Fibroblast of skin of right biceps (primary cell): ENCODE results near the gene ULK3.

Source experiments
- DNase-seq: peaks from one replicate; pipeline ENCODE4 v3.0.0-alpha.2; 2013

Gene ULK3

DNA sequence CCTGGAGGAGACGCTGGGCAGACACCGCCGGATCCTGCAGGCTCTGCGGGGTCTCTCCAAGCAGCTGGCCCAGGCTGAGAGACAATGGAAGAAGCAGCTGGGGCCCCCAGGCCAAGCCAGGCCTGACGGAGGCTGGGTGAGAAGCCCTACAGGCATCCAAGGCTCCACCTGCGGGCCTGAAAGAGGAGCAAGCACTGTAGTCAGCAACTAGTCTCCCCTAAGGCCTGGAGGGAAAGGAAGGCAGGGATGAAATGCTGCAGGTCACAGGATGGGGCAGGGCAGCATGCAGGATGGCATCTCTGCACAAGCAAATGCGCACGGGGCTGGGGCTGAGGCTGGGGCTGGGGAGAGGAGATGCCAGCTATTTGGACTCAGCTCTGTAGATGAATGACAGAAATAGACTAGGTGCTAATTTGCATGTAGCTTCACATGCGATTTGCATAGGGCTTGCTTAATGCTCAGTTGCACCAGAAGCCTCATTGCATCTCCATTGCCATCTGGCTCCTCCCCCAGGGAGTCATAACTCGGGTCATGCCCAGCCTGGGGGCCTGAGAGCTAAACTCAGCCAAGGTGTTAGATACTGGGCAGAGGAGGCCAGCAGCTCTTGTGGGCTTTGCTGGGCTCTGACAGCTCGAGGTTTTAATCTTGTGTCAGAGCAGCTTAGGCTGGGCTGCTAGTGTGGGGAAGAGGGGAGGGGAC is 21.7 kb downstream of the ULK3 start:
- no peak for DNase-seq

DNA sequence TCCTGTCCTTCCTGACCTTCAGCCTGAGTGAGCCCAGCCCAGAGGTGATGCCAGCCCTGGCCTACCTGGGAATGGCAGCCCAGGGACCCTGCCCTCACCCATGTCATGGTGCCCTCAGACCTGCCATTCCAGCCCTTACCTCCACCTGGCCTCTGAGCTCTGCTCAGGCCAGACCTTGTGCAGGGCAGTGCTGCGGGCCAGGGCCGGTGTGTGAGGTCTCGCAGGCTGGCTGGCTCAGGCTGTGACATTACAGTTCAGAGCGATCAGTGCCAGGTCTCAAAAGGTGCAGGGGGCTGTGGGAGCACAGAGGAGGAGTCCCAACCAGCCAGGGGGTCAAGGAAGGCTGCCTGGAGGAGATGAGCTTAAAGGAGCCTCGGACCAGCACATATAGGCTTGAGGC is 22.9 kb downstream of the ULK3 start:
- no peak for DNase-seq

DNA sequence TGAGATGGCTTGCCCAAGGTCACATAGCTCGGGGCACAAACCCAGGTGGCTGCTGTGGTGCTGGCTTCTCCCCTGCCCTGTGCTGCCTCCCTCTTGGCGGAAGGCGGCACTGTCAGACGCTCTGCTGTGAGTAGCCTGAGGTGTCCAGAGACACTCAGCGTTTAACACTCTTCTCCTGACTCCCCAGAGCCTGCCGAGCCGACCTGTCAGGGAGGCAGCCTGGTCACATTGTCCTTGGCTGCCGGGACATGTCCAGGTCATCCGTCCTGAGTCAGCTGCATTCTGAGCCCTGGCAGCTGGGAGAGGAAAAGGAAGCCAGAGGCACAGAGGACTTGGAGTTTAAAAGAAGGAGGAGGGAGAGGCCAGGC is 25.6 kb downstream of the ULK3 start:
- peak; percentile 13 for DNase-seq

DNA sequence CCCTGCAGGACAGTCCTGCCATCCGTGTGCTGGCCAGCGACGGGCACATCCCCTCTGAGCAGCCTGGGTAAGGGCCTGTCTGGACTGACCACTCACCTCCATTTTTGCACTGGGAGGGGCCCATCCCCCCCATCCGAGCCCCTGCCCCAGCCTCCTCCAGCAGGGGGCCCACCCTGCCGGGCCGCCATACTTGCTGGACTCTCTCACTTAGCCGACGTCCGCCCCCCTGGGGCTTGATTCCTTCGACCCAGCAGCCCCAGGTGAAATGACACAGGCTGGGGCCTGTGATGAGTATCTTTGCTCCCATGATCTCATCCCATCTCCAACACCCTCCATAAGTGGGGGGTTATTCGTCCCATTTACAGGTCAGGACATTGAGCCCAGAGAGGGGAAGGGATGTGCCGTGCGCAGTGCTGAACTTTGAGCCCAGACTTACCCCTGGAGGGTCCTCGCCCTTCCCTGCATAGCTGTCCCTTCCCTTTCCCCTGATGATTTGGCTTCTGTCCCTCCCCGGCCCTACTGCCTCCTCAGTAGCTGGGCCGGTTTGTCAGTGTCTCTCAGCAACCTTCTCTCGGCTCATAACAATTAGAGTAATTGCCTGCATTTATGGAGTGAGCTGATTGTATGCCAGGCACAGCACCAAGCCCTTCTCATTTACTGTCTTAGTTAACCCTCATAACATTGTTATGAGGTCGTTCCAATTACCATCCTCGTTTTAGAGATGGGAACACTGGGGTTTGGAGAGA is 26.2 kb downstream of the ULK3 start:
- DNase-seq = no peak

DNA sequence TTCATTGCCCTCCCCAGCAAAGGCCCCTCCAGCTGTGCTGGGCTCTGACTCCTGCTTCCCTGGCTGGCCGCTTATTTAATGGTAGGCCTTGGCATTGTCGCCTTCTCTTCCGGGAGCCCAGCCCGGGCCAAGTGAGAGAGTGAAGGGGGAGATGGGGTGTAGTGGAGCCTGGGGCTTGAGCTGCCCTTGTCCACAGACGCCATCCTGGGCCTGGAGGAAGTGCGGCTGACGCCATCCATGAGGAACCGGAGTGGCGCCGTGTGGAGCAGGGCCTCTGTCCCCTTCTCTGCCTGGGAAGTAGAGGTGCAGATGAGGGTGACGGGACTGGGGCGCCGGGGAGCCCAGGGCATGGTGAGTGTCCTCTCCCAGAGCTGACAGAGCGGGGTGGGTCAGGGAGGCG is 27.0 kb downstream of the ULK3 start:
- no peak for DNase-seq

DNA sequence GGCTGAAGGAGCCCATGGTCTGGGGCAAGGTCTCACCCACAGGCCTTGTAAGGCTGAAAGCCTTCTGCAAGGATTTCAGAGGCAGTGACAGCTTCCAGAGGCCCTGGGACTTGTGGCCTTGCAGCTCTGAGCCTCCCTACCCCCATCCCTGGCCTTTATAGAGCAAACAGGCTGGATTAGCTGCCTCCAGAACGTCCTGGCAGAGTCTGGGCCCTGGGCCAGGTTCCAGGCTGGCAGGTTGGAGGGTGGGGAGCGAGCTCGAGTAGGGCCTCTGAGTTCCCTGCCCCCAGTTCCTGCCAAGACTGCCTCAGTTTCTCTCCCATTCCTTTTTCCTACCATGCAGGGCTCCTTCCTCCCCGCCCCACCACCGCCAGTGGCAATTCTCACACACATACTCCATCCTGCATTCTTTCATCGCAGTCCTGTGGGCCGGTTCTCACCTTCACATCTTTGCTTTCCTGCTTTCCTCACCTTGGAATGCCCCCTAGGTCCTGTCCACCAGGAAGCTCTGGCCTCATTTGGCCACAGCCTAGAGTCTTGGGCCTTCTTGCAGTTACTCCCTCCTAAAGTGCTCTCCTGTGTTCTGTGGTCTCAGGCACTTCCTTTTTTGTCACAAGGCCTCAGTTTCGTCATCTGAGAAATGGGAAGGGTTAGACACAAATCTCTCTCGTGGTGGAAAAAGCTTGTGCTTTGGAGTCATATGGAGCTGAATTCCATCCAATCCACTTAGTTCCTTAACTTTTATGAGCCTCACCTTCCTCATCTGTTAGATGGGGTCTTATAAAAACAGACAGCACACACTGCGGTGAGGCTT is 27.6 kb downstream of the ULK3 start:
- DNase-seq = no peak

DNA sequence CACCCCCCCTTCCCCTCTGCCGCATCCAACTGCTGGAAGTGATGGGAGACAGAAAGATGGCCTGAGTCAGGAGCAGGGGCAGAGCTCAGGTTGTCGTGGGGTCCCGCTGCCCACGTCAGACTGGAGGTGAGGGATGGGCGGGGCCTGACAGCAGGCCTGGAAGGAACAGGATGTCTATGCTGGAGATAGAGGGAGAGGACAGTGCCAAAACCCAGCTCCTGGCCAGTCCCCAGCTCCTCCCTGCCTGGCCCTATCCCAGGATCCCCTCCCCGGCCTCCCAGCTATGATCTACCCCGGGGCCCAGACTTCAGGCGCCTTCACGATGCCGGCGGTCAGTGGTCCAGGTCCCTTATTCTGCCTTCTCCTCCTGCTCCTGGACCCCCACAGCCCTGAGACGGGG is 30.4 kb downstream of the ULK3 start, which contains the start of gene LMAN1L:
Gene LMAN1L (plus strand): TSS at position 303 of the 400 bp plus-strand sequence. CDS start 20 bp downstream, at position 323.
- no peak for DNase-seq

DNA sequence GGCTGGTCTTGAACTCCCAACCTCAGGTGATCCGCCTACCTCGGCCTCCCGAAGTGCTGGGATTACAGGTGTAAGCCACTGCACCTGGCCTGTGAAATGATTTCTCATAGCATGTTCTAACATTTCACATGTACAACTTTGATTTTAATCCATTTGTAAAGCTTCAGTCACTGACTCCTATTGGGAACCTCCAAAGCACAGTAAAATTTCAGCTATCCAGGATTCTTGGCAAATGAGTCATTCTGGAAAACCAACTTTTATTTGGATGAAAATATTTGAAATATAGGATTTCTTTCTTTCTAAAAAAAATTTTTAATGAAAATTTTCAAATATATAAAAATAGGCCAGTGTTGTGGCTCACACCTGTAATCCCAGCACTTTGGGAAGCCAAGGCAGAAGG is 33.0 kb downstream of the ULK3 start:
- peak; percentile 47 for DNase-seq

DNA sequence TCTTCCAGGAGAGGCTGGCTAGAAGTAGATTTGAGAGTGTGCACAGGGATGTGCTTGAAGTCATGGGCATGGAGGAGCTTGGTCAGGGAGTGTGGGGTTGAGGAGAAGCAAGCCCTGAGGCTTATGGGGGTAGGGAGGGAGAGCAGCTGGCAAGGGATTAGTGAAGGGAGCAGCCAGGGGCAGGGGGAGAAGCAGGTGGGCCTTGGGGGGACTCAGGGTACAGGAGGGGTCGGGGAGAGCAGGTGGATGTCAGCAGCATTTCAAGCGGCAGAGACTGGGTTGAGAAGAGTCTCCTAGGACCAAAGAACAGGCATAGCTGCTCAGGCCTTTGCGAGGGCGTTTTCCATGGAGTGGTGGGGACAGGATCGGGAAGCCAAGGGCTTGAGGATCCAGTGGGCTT is 33.7 kb downstream of the ULK3 start:
- DNase-seq = no peak

DNA sequence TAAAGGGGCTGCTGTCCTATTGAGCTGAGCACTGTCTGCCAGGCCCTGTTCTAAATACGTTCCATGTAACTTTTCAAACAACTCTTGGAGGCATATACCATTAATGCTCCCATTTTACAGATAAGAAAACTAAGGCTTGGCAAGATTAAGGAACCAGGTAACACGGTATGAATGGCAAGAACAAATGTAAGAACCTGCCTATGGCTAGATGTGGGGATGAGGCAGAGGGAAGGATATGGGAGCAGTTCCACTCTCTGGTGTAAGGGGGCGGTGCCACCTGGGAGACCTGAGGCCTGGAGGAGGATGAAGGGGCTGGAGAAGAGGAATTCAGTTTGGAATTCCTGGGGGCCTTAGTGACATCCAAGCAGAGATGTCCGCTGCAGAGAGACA is 34.1 kb downstream of the ULK3 start:
- no peak for DNase-seq

DNA sequence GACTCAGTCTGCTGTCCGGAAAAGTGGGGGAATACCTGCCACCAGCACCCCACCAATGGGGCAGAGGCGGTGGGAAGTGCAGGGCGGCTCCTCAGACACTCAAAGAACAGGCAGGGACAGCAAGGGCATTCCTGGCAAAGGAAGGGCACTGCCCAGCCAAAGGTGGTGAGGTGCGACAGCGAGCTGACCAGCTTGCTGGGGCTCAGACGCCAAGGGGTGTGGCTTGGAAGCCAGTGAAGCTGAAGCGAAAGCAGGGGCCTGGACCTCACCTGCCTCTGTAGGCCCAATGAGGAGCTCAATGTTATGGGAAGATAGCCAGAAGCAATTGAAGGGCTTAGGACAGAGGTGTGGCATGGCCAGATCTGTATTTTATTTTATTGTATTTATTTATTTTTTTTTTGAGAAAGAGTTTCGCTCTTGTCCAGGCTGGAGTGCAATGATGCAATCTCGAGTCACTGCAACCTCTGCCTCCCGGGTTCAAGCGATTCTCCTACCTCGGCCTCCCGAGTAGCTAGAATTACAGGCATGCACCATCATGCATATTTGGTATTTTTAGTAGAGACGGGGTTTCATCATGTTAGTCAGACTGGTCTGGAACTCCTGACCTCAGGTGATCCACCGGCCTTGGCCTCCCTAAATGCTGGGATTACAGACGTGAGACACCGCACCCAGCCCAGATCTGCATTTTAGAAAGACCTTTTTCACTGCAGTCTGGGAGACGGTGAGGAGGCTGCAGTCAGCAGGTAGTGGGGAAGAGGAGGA is 34.7 kb downstream of the ULK3 start:
- DNase-seq = no peak

DNA sequence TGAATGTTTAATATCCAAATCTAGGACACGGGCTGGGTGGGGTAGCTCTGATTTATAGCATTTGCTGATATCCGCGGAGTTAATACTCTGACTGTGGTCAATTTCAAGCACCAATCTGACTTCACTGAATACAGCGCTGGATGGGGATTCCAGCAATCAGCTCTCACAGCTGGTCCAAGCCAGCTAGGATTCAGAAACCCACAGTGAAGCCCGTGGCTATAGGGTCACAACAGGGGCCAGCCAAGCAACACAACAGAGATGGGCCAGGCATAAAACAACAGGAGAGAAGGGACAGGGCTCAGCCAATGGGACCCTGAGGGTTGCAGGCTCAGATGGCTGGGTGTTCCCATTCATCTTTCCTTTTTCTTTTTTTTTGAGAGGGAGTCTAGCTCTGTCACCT is 35.7 kb downstream of the ULK3 start:
- DNase-seq = no peak

DNA sequence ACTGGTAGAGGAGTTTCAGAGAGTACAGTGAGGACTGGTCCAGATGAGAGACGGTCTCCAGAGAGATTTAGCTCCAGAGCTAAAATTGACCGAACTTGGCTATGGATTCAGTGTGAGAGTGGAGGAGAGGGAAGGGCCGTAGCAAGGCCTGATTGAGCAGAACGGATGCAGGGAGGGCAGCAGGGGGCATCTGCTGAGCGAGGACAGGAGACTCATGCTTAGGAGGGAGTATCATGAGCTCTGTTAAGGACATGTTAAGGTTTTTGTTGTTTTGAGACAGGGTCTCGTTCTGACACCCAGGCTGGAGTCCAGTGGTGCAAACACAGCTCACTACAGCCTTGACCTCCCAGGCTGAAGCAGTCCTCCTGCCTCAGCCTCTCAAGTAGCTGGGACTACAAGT is 38.0 kb downstream of the ULK3 start:
- DNase-seq = no peak

DNA sequence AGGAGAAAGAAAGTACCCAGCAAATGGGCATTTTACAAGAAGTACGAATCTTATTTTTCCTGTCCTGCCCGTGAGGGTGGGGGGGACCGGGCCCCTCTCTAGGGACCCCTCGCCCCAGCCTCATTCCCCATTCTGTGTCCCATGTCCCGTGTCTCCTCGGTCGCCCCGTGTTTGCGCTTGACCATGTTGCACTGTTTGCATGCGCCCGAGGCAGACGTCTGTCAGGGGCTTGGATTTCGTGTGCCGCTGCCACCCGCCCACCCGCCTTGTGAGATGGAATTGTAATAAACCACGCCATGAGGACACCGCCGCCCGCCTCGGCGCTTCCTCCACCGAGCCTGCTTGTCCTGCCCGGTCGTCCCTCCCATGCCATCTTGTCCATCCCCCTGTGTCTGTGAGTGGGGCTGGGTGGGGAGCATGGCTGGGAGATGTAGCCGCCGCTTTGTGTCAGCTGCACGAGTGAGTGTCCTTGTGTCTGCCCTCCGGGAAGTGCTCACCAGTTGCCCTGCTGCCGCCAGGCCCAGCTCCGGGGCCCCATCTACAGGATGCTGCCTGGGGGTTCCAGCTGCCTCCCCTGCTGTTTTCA is 40.0 kb downstream of the ULK3 start:
- DNase-seq = no peak

DNA sequence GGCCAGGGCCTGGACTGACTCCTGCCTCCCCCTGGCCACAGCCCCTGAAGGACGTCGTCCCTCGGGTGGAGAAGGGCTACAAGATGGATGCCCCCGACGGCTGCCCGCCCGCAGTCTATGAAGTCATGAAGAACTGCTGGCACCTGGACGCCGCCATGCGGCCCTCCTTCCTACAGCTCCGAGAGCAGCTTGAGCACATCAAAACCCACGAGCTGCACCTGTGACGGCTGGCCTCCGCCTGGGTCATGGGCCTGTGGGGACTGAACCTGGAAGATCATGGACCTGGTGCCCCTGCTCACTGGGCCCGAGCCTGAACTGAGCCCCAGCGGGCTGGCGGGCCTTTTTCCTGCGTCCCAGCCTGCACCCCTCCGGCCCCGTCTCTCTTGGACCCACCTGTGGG is 40.7 kb downstream of the ULK3 start:
- DNase-seq = no peak

DNA sequence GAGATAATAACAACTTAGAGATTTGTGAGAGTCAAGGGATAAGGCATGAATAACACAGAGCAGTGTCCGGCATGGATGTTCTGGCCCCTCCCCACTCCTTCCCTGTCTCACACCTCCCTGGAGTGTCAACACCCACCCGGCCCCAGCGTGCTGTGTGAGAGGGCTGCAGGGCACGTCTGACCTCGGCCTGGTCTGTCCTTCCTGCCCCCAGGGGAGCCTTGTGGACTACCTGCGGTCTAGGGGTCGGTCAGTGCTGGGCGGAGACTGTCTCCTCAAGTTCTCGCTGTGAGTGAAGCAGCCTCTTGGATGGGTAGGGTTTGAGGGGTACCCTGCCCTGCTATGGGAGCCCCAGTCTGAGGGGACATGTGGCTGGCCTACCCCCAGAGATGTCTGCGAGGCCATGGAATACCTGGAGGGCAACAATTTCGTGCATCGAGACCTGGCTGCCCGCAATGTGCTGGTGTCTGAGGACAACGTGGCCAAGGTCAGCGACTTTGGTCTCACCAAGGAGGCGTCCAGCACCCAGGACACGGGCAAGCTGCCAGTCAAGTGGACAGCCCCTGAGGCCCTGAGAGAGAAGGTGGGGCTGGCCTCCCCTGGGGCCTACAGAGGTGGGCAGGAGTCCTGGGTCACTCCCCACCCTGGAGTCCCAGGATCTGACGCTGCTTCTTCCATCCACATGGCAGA is 41.5 kb downstream of the ULK3 start:
- DNase-seq = no peak

DNA sequence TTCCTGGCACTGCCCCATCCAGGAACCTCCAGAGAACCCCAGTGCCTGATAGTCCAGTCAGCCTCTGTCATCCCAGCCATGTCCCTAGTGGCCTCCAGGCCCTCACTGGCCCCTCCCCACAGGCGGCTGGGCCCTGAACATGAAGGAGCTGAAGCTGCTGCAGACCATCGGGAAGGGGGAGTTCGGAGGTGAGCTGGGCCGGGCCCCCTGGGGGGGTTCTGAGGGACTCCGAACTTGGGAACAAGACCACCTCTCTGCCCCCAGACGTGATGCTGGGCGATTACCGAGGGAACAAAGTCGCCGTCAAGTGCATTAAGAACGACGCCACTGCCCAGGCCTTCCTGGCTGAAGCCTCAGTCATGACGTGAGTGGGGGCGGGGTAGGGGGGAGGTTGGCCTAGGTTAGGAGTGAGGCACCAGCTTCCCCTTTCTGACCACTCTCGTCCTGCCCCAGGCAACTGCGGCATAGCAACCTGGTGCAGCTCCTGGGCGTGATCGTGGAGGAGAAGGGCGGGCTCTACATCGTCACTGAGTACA is 42.3 kb downstream of the ULK3 start:
- no peak for DNase-seq

DNA sequence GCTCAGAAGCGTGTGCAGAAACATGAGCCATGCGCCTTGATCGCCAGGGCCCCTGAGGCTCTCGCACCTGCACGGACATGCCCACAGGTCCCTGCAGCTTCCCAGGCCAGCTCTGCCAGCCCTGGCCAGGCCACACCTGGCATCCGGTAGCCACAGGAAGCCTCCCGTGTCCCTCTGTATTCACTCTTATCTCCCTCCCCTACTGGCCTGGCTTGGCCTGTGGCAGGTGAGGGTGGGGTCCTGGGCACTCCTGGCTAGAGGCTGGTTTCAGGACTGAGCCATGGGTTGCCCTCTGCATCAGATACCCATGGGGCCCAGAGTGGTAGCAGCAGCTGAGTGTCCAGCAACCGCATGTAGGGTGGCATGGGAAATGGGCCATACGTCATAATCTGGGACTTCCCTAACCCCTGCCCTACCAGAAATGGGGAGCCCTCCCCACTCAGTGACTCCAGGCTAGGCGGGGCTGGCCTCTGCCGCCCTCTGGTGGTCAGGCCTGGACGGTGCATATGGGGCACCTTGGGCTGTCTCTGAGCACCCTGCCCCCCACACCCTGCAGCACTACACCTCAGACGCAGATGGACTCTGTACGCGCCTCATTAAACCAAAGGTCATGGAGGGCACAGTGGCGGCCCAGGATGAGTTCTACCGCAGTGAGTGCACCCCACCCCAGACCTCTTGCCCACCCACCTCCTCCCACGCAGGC is 42.9 kb downstream of the ULK3 start:
- peak; percentile 50 for DNase-seq

DNA sequence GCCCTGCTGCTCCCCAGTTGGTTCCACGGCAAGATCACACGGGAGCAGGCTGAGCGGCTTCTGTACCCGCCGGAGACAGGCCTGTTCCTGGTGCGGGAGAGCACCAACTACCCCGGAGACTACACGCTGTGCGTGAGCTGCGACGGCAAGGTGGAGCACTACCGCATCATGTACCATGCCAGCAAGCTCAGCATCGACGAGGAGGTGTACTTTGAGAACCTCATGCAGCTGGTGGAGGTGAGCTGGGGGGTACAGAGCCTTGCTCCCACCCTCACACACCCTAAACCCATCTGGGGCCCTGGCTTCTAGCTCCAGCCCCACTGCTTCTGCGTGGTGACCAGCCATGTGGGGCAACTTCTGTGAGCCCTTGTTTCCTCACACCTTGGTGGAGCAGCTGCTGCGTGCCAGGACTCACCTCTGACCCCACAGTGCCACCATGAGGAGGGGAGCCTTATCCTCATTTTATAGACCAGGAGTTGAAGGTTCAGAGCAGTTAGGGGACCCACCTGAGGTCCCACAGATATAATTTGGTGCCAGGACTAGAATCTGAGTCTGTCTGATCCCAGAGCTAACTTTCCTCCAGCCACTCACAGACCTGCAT is 43.6 kb downstream of the ULK3 start:
- no peak for DNase-seq

DNA sequence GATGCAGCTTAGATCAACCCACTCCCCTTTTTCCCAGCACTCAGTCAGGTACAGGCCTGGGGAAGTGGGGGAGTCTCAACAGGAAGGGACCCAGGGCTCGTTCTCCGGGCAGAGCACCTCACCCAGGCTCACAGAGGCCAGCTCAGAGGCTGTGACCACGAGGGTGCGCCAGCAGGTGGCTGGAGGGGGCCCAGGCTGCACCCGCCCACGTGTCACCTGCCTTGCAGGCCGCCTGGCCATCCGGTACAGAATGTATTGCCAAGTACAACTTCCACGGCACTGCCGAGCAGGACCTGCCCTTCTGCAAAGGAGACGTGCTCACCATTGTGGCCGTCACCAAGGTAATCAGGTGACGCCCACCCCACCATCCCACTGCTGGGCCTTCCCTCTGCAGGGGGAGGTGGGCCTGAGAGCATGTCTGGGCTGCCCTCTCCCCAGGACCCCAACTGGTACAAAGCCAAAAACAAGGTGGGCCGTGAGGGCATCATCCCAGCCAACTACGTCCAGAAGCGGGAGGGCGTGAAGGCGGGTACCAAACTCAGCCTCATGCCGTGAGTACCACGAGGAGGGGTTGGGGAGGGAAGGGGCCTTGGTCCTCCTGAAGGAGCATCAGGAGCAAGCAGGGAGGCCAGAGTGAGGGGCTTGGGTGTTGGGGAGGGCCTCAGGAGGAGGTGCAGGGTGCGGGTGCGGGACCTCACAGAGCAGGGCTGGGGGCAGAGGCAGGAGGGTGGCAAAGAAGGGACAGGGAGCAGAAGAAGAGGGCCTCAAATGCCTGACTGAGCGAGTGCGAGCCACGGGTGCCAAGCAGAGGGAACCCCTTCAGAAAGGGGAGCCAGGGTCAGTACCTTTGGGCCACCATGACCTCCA is 44.3 kb downstream of the ULK3 start:
- DNase-seq = no peak
